A549 (cell line): ENCODE results near the gene MED16. TPM values are rescaled to one million over a fixed set of nuclear protein-coding genes. Genes with fewer than 3 reads are reported as not detected.
A peak's percentile ranks its signal among the peaks of the same experiment; 100 is the strongest.

Experiments used
- ATAC-seq, 2 experiments: fragments of 200-7000 bp in 1 of 2; fragments of >200 bp in 1 of 2; cut with Nextera tagmentation in 1 of 2; cut with Tn5 transposase in 1 of 2; 3 replicates each; pipeline versions ENCODE4 v1.8.0 to v1.9.1; 2018 to 2020; ENCODE audit warnings: mild to moderate bottlenecking in 1 of 2, moderate library complexity in 1 of 2
- CTCF ChIA-PET: fragments of 300-600 bp; sonication (Branson Sonifier 250); formaldehyde crosslinking; extraction: SDS; loops from one replicate; lab custom pipeline; 2021; ENCODE audit warnings: antibody characterized with exemption, inconsistent platforms; lab: Yijun Ruan, JAX
- POLR2A ChIA-PET: fragments of 350-600 bp; formaldehyde crosslinking; extraction: SDS; loops from one replicate; lab custom pipeline; 2021; ENCODE audit warnings: antibody characterized with exemption, inconsistent platforms; lab: Yijun Ruan, JAX
- DNase-seq, 2 experiments: peaks; one replicate each; pipeline versions ENCODE4 v3.0.0 to v3.0.0-alpha.2; 2011 to 2016; ENCODE audit warnings: low read depth in 1 of 2, low spot score in 1 of 2
- FAIRE-seq: peaks from 2 replicates; lab custom pipeline; 2011; peaks lifted over from hg19 to GRCh38; lab: Jason Lieb, UNC
- H3K27ac ChIP-seq, 2 experiments: fragments of >200 bp; sonication (Bioruptor Twin); formaldehyde crosslinking; 3 replicates each; pipeline ENCODE4 v1.5.1; 2016 to 2017
- H3K4me1 ChIP-seq: fragments of >200 bp; sonication (Bioruptor Twin); formaldehyde crosslinking; 3 replicates; pipeline ENCODE4 v1.6.1; 2016
- H3K4me2 ChIP-seq: fragments of >200 bp; sonication (Bioruptor Twin); formaldehyde crosslinking; 3 replicates; pipeline ENCODE4 v1.6.1; 2016
- H3K4me3 ChIP-seq: fragments of >200 bp; sonication (Bioruptor Twin); formaldehyde crosslinking; 3 replicates; pipeline ENCODE4 v1.5.1; 2016
- H3K9me3 ChIP-seq: fragments of >200 bp; sonication (Bioruptor Twin); formaldehyde crosslinking; 3 replicates; pipeline ENCODE4 v1.6.1; 2016
- BCL3 ChIP-seq: fragments of >200 bp; sonication (Bioruptor Twin); formaldehyde crosslinking; IDR thresholded peaks from 3 replicates; pipeline ENCODE4 v1.6.1; 2016
- CBX2 ChIP-seq: fragments of 200-600 bp; sonication (generic); IDR thresholded peaks from 2 replicates; pipeline ENCODE4 v1.6.1; 2016; ENCODE audit warnings: low read depth, mild to moderate bottlenecking, borderline replicate concordance
- CBX8 ChIP-seq: fragments of 200-600 bp; sonication (generic); IDR thresholded peaks from 2 replicates; pipeline ENCODE4 v1.6.1; 2016
- CEBPB ChIP-seq, 2 experiments: fragments of >200 bp in 1 of 2; sonication (Bioruptor Twin) in 1 of 2; formaldehyde crosslinking in 1 of 2; IDR thresholded peaks; 2 replicates each; pipeline ENCODE4 v1.6.1; 2012 to 2016
- CHD4 ChIP-seq: fragments of 200-600 bp; sonication (generic); IDR thresholded peaks from 2 replicates; pipeline ENCODE4 v1.6.1; 2016; ENCODE audit warnings: antibody characterized with exemption, mild to moderate bottlenecking, borderline replicate concordance
- EP300 ChIP-seq, 2 experiments: fragments of >200 bp; sonication (Bioruptor Twin); formaldehyde crosslinking; IDR thresholded peaks; 2 replicates in 1 of 2; 3 replicates in 1 of 2; pipeline ENCODE4 v1.6.1; 2016 to 2017
- ESRRA ChIP-seq: fragments of 150-350 bp; IDR thresholded peaks from 2 replicates; pipeline ENCODE4 v1.6.1; 2014; ENCODE audit warnings: mild to moderate bottlenecking, low read length, borderline replicate concordance
- FOSB ChIP-seq: fragments of 250-450 bp; sonication (Bioruptor Pico); IDR thresholded peaks from 2 replicates; pipeline ENCODE4 v1.5.0; 2020; ENCODE audit warnings: mild to moderate bottlenecking, moderate library complexity
- FOSL2 ChIP-seq, 2 experiments: fragments of 450-650 bp in 1 of 2; fragments of >200 bp in 1 of 2; sonication (Bioruptor Twin) in 1 of 2; formaldehyde crosslinking; IDR thresholded peaks; 2 replicates each; pipeline versions ENCODE4 v1.5.0 to v1.6.1; 2016 to 2020; ENCODE audit warnings: mild to moderate bottlenecking in 1 of 2, moderate library complexity in 1 of 2
- FOXS1 ChIP-seq: fragments of 250-450 bp; sonication (Bioruptor Pico); IDR thresholded peaks from 2 replicates; pipeline ENCODE4 v1.5.0; 2020; ENCODE audit warnings: mild to moderate bottlenecking, moderate library complexity
- GATA3 ChIP-seq: IDR thresholded peaks from 2 replicates; pipeline ENCODE4 v1.6.1; 2012; ENCODE audit warnings: borderline replicate concordance
- HDAC2 ChIP-seq: fragments of 200-600 bp; sonication (generic); IDR thresholded peaks from 2 replicates; pipeline ENCODE4 v1.6.1; 2016
- HEYL ChIP-seq: fragments of 250-450 bp; sonication (Bioruptor Pico); IDR thresholded peaks from 2 replicates; pipeline ENCODE4 v1.8.0; 2021; ENCODE audit warnings: mild to moderate bottlenecking, moderate library complexity
- HOXA7 ChIP-seq: fragments of 250-450 bp; sonication (Bioruptor Pico); IDR thresholded peaks from 2 replicates; pipeline ENCODE4 v1.5.0; 2020; ENCODE audit warnings: mild to moderate bottlenecking, moderate library complexity
- HOXB13 ChIP-seq: fragments of 250-450 bp; sonication (Bioruptor Pico); IDR thresholded peaks from 2 replicates; pipeline ENCODE4 v1.5.0; 2020; ENCODE audit warnings: low read depth, mild to moderate bottlenecking, moderate library complexity
- JUN ChIP-seq, 2 experiments: fragments of >200 bp; sonication (Bioruptor Twin); formaldehyde crosslinking; IDR thresholded peaks; 2 replicates in 1 of 2; 3 replicates in 1 of 2; pipeline ENCODE4 v1.6.1; 2016 to 2017
- JUNB ChIP-seq: fragments of >200 bp; sonication (Bioruptor Twin); formaldehyde crosslinking; IDR thresholded peaks from 2 replicates; pipeline ENCODE4 v1.6.1; 2016
- KDM1A ChIP-seq: fragments of 200-600 bp; sonication (generic); IDR thresholded peaks from 2 replicates; pipeline ENCODE4 v1.6.1; 2016; ENCODE audit warnings: low read depth, mild to moderate bottlenecking
- KDM5A ChIP-seq: fragments of 200-600 bp; sonication (generic); IDR thresholded peaks from 2 replicates; pipeline ENCODE4 v1.6.1; 2016; ENCODE audit warnings: antibody characterized with exemption, mild to moderate bottlenecking
- MAFK ChIP-seq: fragments of 450-650 bp; IDR thresholded peaks from 2 replicates; pipeline ENCODE4 v1.6.1; 2014; ENCODE audit not compliant: partially characterized antibody
- MAX ChIP-seq: IDR thresholded peaks from 2 replicates; pipeline ENCODE4 v1.6.1; 2012
- MAZ ChIP-seq: fragments of 150-350 bp; IDR thresholded peaks from 2 replicates; pipeline ENCODE4 v1.6.1; 2014; ENCODE audit warnings: antibody characterized with exemption, low read depth, low read length, borderline replicate concordance
- MYC ChIP-seq: IDR thresholded peaks from 2 replicates; pipeline ENCODE4 v1.6.1; 2012; ENCODE audit warnings: mild to moderate bottlenecking, inconsistent platforms, low read length, improper control_type of control experiment, borderline replicate concordance
- NR3C1 ChIP-seq: fragments of >200 bp; sonication (Bioruptor Twin); formaldehyde crosslinking; IDR thresholded peaks from 3 replicates; pipeline ENCODE4 v1.6.1; 2017
- POLR2A ChIP-seq: IDR thresholded peaks from 2 replicates; pipeline ENCODE4 v1.6.1; 2012; ENCODE audit warnings: mild to moderate bottlenecking, low read length
- POLR2AphosphoS2 ChIP-seq: conservative IDR thresholded peaks from 2 replicates; pipeline ENCODE4 v1.6.1; 2012; ENCODE audit warnings: low read length, improper control_type of control experiment, inconsistent platforms
- RAD21 ChIP-seq, 2 experiments: fragments of >200 bp in 1 of 2; sonication (Bioruptor Twin) in 1 of 2; formaldehyde crosslinking in 1 of 2; IDR thresholded peaks in 1 of 2; conservative IDR thresholded peaks in 1 of 2; 2 replicates in 1 of 2; 3 replicates in 1 of 2; pipeline ENCODE4 v1.6.1; 2012 to 2018; ENCODE audit warnings: inconsistent platforms in 1 of 2
- RARB ChIP-seq: fragments of 250-450 bp; sonication (Bioruptor Pico); IDR thresholded peaks from 2 replicates; pipeline ENCODE4 v1.8.0; 2021; ENCODE audit warnings: mild to moderate bottlenecking, moderate library complexity
- RCOR1 ChIP-seq: fragments of 150-350 bp; IDR thresholded peaks from 2 replicates; pipeline ENCODE4 v1.6.1; 2014; ENCODE audit warnings: antibody characterized with exemption, low read length, low read depth
- RFX5 ChIP-seq: fragments of 450-650 bp; IDR thresholded peaks from 2 replicates; pipeline ENCODE4 v1.7.1; 2014; ENCODE audit warnings: antibody characterized with exemption, mild to moderate bottlenecking, moderate library complexity
- RNF2 ChIP-seq: fragments of 200-600 bp; sonication (generic); IDR thresholded peaks from 2 replicates; pipeline ENCODE4 v1.6.1; 2016; ENCODE audit warnings: low read depth, mild to moderate bottlenecking, antibody characterized with exemption, moderate library complexity, borderline replicate concordance
- SMC3 ChIP-seq: fragments of >200 bp; sonication (Bioruptor Twin); formaldehyde crosslinking; IDR thresholded peaks from 3 replicates; pipeline ENCODE4 v1.6.1; 2018; ENCODE audit warnings: inconsistent platforms
- TFCP2L1 ChIP-seq: fragments of 250-450 bp; sonication (Bioruptor Pico); IDR thresholded peaks from 2 replicates; pipeline ENCODE4 v1.5.0; 2021; ENCODE audit warnings: mild to moderate bottlenecking
- TP53 ChIP-seq: fragments of 250-450 bp; sonication (Bioruptor Pico); IDR thresholded peaks from 2 replicates; pipeline ENCODE4 v1.5.0; 2021; ENCODE audit warnings: mild to moderate bottlenecking, moderate library complexity
- WGBS: methylation state at CpG from one replicate; pipeline ENCODE4 v1.1.6; 2017; ENCODE audit errors: missing lambda C conversion rate; 5-methylcytosine and 5-hydroxymethylcytosine counted together
- polyA plus RNA-seq, 4 experiments: library from polyadenylated mRNA; depleted of rRNA in 3 of 4; stranded (reverse); fragments of >200 nt; fragmentation: RNase III in 1 of 4; extraction: RNeasy Plus Mini Kit Qiagen cat#74134 plus additional on column Dnase treatment in 1 of 4; gene quantifications; 2 replicates in 3 of 4; 3 replicates in 1 of 4; pipeline ENCODE4 v1.2.3, GENCODE V29; 2011 to 2017
- TF ChIP-seq, protein P1 (sequence below): IDR thresholded peaks from 2 replicates; pipeline ENCODE4 v1.6.1; 2012
- TF ChIP-seq, protein P2 (sequence below): IDR thresholded peaks from 2 replicates; pipeline ENCODE4 v1.6.1; 2012; ENCODE audit warnings: low read depth, borderline replicate concordance
- TF ChIP-seq, protein P3 (sequence below): fragments of 250-450 bp; sonication (Bioruptor Pico); IDR thresholded peaks from 2 replicates; pipeline ENCODE4 v1.5.0; 2020; ENCODE audit warnings: low read depth, mild to moderate bottlenecking, moderate library complexity

Gene MED16
- polyA plus RNA-seq, 2 of the 4 experiments (the other 2 are of a cell fraction) = 8.0 to 12.7 TPM

DNA sequence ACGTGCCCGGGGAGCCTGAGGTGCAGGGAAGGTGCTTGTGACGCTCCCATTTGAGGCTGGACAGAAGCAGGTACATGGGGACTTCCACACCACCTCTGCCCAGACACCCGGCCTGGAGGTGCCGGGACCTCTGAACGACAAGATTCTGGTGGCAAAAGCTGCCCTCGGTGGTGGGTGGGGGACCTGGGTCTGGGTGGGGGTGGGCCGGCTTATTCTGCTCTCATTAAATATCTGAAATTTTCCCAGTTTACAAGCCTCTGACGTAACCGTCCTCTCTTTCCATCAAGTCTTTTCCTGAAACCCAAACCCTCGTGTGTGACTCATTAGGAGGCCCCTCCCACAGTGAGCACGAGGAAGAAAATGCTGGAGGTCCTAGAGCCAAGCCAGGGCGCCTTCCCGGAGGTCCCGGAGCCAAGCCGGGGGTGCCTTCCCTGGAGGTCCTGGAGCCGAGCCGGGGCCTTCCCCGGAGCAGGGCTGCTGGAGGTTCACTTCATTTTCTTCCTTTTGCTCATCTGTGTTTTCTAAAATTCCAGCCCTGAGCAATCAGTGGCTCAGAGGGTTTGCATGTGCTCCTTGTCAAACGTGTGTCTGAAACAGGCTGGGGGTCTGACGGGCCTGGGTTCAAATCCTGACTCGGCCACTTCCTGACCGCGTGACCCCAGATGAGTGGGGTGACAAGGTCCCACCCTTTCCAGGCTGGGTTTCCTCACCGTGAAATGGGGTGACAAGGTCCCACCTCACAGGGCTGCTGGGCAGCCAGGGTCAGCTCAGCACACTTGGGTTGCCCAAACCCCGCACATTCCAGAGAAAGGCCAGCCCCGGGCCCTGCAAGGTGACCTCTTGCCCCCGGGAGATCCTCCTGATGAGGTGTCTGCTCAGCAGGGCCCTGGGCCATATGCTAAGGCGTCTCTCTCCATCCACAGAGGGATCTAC is 23.5 kb downstream of the MED16 start:
- peak overlapping the region; percentile 71 for H3K4me2 ChIP-seq
- no peak for FAIRE-seq

DNA sequence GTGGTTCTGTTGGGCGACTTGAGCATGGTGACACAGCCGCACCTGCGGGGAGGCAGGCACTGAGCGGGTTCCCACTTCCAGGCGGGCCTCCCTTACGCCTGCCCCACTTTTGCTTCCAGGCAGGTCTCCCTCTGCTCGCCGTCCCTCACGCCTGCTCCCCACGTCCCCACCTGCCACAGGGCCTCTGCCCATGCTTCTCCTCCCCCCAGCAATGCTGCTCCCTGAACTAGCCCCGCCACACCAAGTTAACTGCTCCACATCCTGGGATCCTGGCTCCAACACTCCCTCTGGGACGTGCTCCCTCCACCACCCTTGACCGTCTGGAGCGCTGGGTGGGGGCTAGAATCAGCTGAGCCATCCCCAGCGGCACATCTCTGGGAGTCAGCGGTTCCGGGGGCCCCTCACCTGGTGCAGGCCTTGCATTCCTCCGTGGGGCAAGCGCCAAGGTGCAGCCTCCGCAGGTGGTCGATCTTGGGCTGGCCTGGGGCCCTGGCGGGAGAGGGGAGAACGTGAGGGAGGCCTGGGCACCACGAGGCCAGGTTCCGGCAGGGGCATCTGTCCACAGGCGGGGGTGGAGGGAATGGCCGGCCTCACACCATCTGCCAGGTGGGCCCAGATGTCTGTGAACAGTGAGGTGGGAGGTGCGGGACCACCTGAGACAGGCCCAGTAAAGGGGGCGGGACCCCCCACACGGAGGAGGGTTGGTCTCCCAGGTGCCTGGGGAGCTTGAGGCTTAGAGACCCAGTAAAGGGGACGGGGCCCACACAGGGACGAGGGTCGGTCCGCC is 24.3 kb downstream of the MED16 start:
- FAIRE-seq (no peak), ATAC-seq (no peak), DNase-seq (no peak)
- peaks cover 47% of the 10 kb centered on the region for H3K4me1 ChIP-seq
- WGBS = 88% methylated on average over 11 of the region's 34 CpGs
- H3K27ac ChIP-seq = peak overlapping the region; percentile 81 to 95
- POLR2A ChIA-PET = no interaction called here
- no peaks in the 10 kb centered on the region for H3K9me3 ChIP-seq
- H3K4me2 ChIP-seq = peak overlapping the region; percentile 71
- CTCF ChIA-PET = interaction anchor here (1.0 to 3.1 kb wide), 2 partner anchors 9 to 12 kb away, joined by 5 to 13 read pairs; partner anchors contain the start of gene CFD
- no peak overlapping the region for H3K4me3 ChIP-seq
- TF ChIP-seq POLR2AphosphoS2 (no peak), SMC3 (no peak), RNF2 (no peak), HOXB13 (CRISPR knock-in tag) (no peak), TP53 (CRISPR knock-in tag) (0 out of 2 replicates have a peak, but pooled peaks have one; percentile 18), CEBPB (IDR thresholded peaks at IDR 0.05) (no peak), HOXA7 (0 out of 2 replicates have a peak, but pooled peaks have one; percentile 16), ESRRA (no peak), POLR2A (no peak), RFX5 (no peak), TFCP2L1 (CRISPR knock-in tag) (no peak), RARB (CRISPR knock-in tag) (no peak), CHD4 (no peak), KDM5A (no peak)

More for the DNA sequence above, 23.5 kb downstream of the MED16 start:
- Histone ChIP-seq H3K9me3 (no peaks in the 10 kb centered on the region), H3K4me3 (no peak overlapping the region), H3K27ac (peak overlapping the region; percentile 81 to 95), H3K4me1 (peaks cover 48% of the 10 kb centered on the region)
- TF ChIP-seq JUN (IDR thresholded peaks at IDR 0.05) (peak in 1 of 2 experiments; percentile 23; a peak in 1 of 5 replicates), FOSL2 (IDR thresholded peaks at IDR 0.05) (peak; percentile 44; the same call in 1 of the 2 replicates), FOSL2 (CRISPR knock-in tag; IDR thresholded peaks at IDR 0.05) (peak; percentile 79), HEYL (no peak), CEBPB (IDR thresholded peaks at IDR 0.05) (peak; percentile 22 to 34; a peak in 1 of 4 replicates), FOSB (CRISPR knock-in tag) (no peak), RAD21 (conservative IDR thresholded peaks at IDR 0.05 in 1 of 2, IDR thresholded peaks at IDR 0.05 in 1 of 2) (no peak), HOXA7 (no peak), RNF2 (no peak), BCL3 (no peak), CBX2 (no peak), EP300 (IDR thresholded peaks at IDR 0.05) (no peak), NR3C1 (no peak), MAFK (no peak), CHD4 (no peak), TFCP2L1 (CRISPR knock-in tag) (0 out of 2 replicates have a peak, but pooled peaks have one; percentile 24), FOXS1 (CRISPR knock-in tag) (no peak), GATA3 (0 out of 2 replicates have a peak, but pooled peaks have one; percentile 35), KDM1A (no peak), ESRRA (no peak), JUNB (peak; percentile 23; the same call in 1 of the 2 replicates), HDAC2 (no peak), MAX (peak; percentile 79), MAZ (no peak), CBX8 (no peak), RCOR1 (no peak), MYC (peak; percentile 41; the same call in 1 of the 2 replicates)
- TF ChIP-seq, protein P1, sequence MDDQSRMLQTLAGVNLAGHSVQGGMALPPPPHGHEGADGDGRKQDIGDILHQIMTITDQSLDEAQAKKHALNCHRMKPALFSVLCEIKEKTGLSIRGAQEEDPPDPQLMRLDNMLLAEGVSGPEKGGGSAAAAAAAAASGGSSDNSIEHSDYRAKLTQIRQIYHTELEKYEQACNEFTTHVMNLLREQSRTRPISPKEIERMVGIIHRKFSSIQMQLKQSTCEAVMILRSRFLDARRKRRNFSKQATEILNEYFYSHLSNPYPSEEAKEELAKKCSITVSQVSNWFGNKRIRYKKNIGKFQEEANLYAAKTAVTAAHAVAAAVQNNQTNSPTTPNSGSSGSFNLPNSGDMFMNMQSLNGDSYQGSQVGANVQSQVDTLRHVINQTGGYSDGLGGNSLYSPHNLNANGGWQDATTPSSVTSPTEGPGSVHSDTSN = no peak
- TF ChIP-seq, protein P2, sequence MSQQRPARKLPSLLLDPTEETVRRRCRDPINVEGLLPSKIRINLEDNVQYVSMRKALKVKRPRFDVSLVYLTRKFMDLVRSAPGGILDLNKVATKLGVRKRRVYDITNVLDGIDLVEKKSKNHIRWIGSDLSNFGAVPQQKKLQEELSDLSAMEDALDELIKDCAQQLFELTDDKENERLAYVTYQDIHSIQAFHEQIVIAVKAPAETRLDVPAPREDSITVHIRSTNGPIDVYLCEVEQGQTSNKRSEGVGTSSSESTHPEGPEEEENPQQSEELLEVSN = peak; percentile 47; the same call in 1 of the 2 replicates
- TF ChIP-seq, protein P3, sequence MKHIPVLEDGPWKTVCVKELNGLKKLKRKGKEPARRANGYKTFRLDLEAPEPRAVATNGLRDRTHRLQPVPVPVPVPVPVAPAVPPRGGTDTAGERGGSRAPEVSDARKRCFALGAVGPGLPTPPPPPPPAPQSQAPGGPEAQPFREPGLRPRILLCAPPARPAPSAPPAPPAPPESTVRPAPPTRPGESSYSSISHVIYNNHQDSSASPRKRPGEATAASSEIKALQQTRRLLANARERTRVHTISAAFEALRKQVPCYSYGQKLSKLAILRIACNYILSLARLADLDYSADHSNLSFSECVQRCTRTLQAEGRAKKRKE = no peak
- ChIA-PET CTCF (interaction anchor here (0.7 to 3.1 kb wide), 2 partner anchors 12 to 31 kb away, joined by 3 to 13 read pairs; no protein-coding TSS in a partner anchor), POLR2A (no interaction called here)
- 20% methylated on average over 11 of the region's 29 CpGs for WGBS
- peak; percentile 66 to 89 for DNase-seq
- ATAC-seq = peak; percentile 26 to 45; a peak in 4 of 6 replicates
